ENCODE measurements around the gene OR2AG1. TPM values are rescaled to one million over a fixed set of nuclear protein-coding genes. Genes with fewer than 3 reads are reported as not detected.
"Not testable (repeated sequence)": the region's sequence is repeated elsewhere in the genome, so short reads cannot be mapped to it uniquely, and the experiment has no call there.

OR2AG1 gene
- total RNA-seq, 1 donor from 2014 or later, result not detected

DNA sequence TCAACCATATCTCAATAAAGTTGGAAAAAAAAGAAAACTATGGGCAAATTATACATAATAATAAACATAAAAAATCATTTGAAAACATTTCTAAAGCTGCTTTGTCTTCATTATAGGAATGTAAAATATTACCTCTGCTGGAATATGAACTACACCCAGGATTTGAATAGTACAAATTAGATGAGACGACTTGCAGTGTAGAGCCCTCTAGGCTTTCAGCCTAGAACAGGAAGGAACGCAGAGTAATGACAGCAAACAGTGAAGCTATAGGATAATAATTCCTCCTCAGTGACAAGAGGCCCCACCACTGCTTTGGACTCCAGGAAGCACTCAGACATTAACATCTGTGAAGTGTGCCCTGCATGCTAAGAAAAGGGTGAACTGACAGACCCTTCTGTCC is 7.7 kb downstream of the OR2AG1 start:
- DNase-seq (ENCODE audit: low spot score), result no peak

DNA sequence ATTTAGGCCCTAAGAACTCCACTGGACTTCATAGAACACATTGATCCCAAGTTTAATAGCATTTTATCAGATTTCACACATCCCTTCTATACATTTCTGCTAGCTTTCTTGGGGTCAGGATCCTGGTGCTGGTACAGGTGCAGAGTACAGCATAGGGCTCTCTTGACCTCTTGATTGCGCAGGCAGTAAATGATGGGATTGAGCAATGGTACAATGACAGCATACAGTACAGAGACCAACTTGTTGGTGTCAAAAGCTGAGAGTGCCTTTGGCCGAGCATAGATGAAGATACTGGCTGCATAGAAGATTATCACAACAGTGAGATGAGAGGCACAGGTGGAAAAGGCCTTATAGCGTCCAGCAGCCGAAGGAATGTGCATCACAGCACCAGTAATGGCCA is 11.8 kb downstream of the OR2AG1 start:
- no peak for DNase-seq (ENCODE audit: low spot score)

DNA sequence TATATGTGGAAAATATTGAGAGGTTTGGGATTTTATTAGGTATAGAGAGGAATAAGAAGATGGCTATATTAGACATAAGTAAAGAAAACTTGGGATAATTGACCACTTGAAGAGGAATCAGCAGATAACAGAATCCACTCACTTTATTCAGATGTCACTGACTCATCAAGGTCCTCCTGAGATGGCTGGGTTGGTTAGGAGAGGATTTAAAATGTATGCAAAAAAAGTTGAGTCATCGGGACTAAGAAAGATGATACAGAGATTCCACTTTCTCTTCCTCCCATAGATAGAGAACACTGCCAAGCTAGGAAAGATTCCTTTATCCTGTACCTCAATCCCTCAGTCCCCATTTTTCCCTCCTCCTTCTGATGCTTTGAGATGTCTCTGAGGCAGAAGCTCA is 16.6 kb downstream of the OR2AG1 start, which contains the start of gene OR6A2:
OR6A2 (minus strand) TSS at position 288 of the 400 bp plus-strand sequence. CDS start 3,981 bp downstream, outside the sequence.
- no peak for DNase-seq (ENCODE audit: low spot score)

DNA sequence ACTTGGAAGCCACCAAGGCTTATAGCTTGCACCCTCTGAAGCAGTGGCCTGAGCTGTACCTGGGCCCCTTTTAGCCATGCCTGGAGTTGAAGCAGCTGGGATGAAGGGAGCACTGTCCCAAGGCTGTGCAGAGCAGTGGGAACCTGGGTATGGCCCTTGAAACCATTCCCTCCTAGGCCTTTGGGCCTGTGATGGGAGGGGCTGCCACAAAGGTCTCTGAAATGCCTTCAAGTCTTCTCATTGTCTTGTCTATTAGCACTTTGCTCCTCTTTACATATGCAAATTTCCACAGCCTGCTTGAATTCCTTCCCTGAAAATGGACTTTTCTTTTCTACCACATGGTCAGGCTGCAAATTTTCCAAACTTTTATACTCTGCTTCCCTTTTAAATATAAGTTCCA is 18.3 kb downstream of the OR2AG1 start:
- DNase-seq (ENCODE audit: low spot score), result not testable (repeated sequence)

- no peak for DNase-seq (ENCODE audit: low spot score)
Measured at GRCh38 chr11:6812390-6813005, 29.7 kb downstream of the OR2AG1 start.

DNA sequence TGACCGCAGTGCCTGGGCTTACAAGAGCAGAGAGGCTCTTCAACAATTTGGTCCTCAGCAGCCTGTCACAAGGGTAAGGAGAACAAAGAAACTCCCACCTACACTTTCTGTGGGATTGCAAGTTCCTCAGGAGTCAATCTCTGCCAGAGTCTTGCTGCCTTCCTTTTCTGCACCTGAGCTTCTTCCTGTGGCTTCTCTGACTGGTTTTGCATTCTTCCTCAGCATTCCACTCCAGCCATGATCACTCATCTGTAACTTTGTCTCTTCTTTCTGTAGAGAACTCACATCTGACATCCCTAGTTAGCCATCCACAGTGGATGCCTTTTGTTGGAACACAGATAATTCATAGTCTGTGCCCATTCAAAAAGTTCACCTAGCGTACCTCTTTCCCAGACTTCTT is 30.8 kb downstream of the OR2AG1 start:
- no peak for DNase-seq (ENCODE audit: low spot score)

- no peak for DNase-seq (ENCODE audit: low spot score)
Measured at GRCh38 chr11:6817694-6818093, 34.9 kb downstream of the OR2AG1 start.

- DNase-seq (ENCODE audit: low spot score), result no peak
Measured at GRCh38 chr11:6818967-6819366, 36.1 kb downstream of the OR2AG1 start.

- no peak for DNase-seq (ENCODE audit: low spot score)
Measured at GRCh38 chr11:6824136-6824823, 41.5 kb downstream of the OR2AG1 start.

DNA sequence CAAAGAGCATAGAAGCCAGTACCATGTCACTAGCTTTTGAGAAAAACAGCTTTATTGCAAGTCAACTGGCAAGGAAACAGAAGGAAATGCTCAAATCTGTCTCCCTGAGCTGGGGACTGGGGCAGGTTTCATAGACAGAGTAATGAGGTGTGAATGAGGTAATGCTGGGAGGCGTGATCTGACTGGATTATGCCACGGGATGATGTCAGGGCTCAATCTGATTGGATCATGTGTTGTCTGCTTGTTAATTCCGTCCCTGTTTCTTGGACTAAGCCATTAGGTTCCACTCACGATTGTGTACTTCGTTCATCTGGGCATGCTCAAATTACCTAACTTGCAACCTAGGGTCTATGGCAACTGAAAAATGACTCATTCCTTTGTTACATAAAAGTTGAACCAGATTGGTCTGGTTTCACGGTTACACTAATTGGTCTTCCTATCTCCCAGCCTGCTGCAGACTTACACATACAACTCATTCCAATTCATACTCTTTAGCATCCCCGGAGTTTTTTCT is 42.5 kb downstream of the OR2AG1 start:
- DNase-seq (ENCODE audit: low spot score), result no peak

- no peak for DNase-seq (ENCODE audit: low spot score)
Measured at GRCh38 chr11:6828103-6828502, 45.3 kb downstream of the OR2AG1 start.

GRCh38 chr11:6833356-6833755 is 50.5 kb downstream of the OR2AG1 start:
- no peak for DNase-seq (ENCODE audit: low spot score)

GRCh38 chr11:6834021-6834420 is 51.2 kb downstream of the OR2AG1 start:
- no peak for DNase-seq (ENCODE audit: low spot score)

Other genes starting within 250 kb of the OR2AG1 start
- 28.0 TPM for gene RRP8, start 179.4 kb upstream of the OR2AG1 start, total RNA-seq
- 192 TPM for gene ILK, start 179.2 kb upstream of the OR2AG1 start, total RNA-seq
- 176 TPM for gene TAF10, start 170.8 kb upstream of the OR2AG1 start, total RNA-seq
- 60.0 TPM for gene TPP1, start 163.6 kb upstream of the OR2AG1 start, total RNA-seq
- gene DCHS1, start 127.2 kb upstream of the OR2AG1 start, total RNA-seq, result 26.0 TPM
- 50.2 TPM for gene MRPL17, start 99.7 kb upstream of the OR2AG1 start, total RNA-seq
- 1.7 TPM for gene OR2AG2, start 11.0 kb upstream of the OR2AG1 start, total RNA-seq
- 0.68 TPM for gene OR6A2, start 16.7 kb downstream of the OR2AG1 start, total RNA-seq
- gene OR10A5, start 62.7 kb downstream of the OR2AG1 start, total RNA-seq, result not detected
- gene OR10A2, start 80.0 kb downstream of the OR2AG1 start, total RNA-seq, result not detected
- not detected for gene OR10A4, start 93.6 kb downstream of the OR2AG1 start, total RNA-seq
- gene OR2D2, start 109.5 kb downstream of the OR2AG1 start, total RNA-seq, result 1.0 TPM
- not detected for gene OR2D3, start 138.0 kb downstream of the OR2AG1 start, total RNA-seq
- gene ZNF215, start 143.4 kb downstream of the OR2AG1 start, total RNA-seq, result 9.6 TPM
- 4.3 TPM for gene ZNF214, start 237.3 kb downstream of the OR2AG1 start, total RNA-seq
- gene NLRP14, start 237.5 kb downstream of the OR2AG1 start, total RNA-seq, result 0.57 TPM

All from ureter (tissue), 1 donor.